Tibial nerve (tissue), 4 donors: ENCODE measurements around the gene CCR5AS.

Source experiments
- DNase-seq, 2 donors: peaks; one replicate each; pipeline ENCODE4 v3.0.0-alpha.2; 2019; ENCODE audit warnings: low spot score in 2 of 2
- H3K27ac ChIP-seq, 4 donors: fragments of 200-600 bp; sonication (generic) in 3 of 4; one replicate each; pipeline ENCODE4 v1.5.1; 2017 to 2019; ENCODE audit warnings: mild to moderate bottlenecking in 1 of 4
- H3K27me3 ChIP-seq, 2 donors: fragments of 200-600 bp; sonication (generic) in 1 of 2; one replicate each; pipeline versions ENCODE4 v1.5.1 to v1.6.0; 2017 to 2019
- H3K36me3 ChIP-seq, 3 donors: fragments of 200-600 bp; sonication (generic); one replicate each; pipeline ENCODE4 v1.5.1; 2018 to 2019
- H3K4me1 ChIP-seq, 4 donors: fragments of 200-600 bp; sonication (generic) in 3 of 4; one replicate each; pipeline ENCODE4 v1.5.1; 2017 to 2019
- H3K4me3 ChIP-seq, 4 donors: fragments of 200-600 bp; sonication (generic) in 3 of 4; one replicate each; pipeline ENCODE4 v1.5.1; 2017 to 2019; ENCODE audit warnings: mild to moderate bottlenecking in 1 of 4, moderate library complexity in 1 of 4
- H3K9me3 ChIP-seq, 4 donors: fragments of 200-600 bp; sonication (generic) in 3 of 4; one replicate each; pipeline ENCODE4 v1.5.1; 2017 to 2019
- CTCF ChIP-seq, 5 experiments: fragments of 200-600 bp in 3 of 5; fragments of 450-650 bp in 2 of 5; sonication (generic) in 3 of 5; IDR thresholded peaks; one replicate each; pipeline ENCODE4 v1.5.1; 2016 to 2019; ENCODE audit warnings: antibody characterized with exemption in 5 of 5, mild to moderate bottlenecking in 3 of 5, moderate library complexity in 2 of 5
- EP300 ChIP-seq, 2 donors: sonication (generic); formaldehyde crosslinking; IDR thresholded peaks; one replicate each; pipeline ENCODE4 v1.6.1; 2017; ENCODE audit warnings: antibody characterized with exemption in 2 of 2, mild to moderate bottlenecking in 1 of 2
- POLR2A ChIP-seq, 2 donors: fragments of 450-650 bp; IDR thresholded peaks; one replicate each; pipeline ENCODE4 v1.6.1; 2017; ENCODE audit warnings: antibody characterized with exemption in 2 of 2, mild to moderate bottlenecking in 2 of 2, moderate library complexity in 2 of 2
- WGBS, 2 donors: methylation state at CpG; one replicate each; pipeline ENCODE4 v1.1.5; 2018; 5-methylcytosine and 5-hydroxymethylcytosine counted together

Gene CCR5AS

GRCh38 chr3:46419816-46420215, 12.9 kb upstream of the CCR5AS start:
- WGBS, 2 donors = 98 to 100% methylated on average over 4 of the region's 4 CpGs
- peaks cover 0 to 5% (median 0%) of the 10 kb centered on the region in 4 donors for H3K4me1 ChIP-seq
- no peak for DNase-seq
- no peak overlapping the region for H3K27ac ChIP-seq
- H3K4me3 ChIP-seq = no peak overlapping the region
- H3K27me3 ChIP-seq = no peaks in the 10 kb centered on the region
- no peaks in the 10 kb centered on the region for H3K36me3 ChIP-seq
- no peaks in the 10 kb centered on the region for H3K9me3 ChIP-seq
- TF ChIP-seq CTCF (IDR thresholded peaks at IDR 0.05) (no peak), POLR2A (IDR thresholded peaks at IDR 0.05) (no peak), EP300 (IDR thresholded peaks at IDR 0.05) (no peak)

DNA sequence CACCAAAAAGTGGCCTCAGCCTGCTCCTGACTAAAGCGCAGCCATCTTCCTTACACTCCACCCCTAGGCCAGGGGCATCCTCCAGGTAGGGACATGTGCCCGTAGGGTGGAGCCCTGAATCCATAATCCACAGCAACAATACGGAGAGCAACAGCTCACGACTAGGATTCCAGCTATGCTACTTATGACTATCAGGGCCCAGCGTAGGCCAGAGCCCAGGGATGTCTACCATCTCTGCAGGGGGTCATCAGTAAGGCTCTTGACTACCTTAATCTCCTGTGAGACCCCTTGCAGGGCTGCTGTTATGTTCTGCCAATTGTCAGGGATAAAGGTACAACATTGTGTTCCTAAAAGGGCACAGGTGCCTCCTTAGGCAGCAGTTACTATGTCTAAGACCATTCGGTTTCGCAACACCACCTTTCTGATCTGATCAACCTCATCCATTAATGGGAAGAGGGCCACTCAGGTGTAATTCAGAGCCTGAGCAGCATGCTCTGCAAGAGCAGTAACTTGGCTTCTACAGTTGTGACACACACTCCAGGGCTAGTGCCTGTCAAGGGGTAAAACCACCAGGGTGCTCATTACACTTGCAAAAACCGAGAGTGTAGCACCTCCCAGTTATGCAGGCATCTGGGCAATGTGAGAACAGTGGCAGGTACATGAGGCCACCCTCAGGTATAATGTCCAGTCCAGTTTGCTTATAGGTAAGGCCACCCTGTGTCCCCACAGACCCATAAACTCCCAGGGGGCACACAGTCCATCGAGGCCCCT, 11.2 kb upstream of the CCR5AS start:
- H3K36me3 ChIP-seq = no peaks in the 10 kb centered on the region

GRCh38 chr3:46416811-46417510, 10.1 kb upstream of the CCR5AS start:
- WGBS, 2 donors = 83% methylated on average over 7 of the region's 7 CpGs
- DNase-seq = no peak
- no peak overlapping the region for H3K27ac ChIP-seq
- H3K27me3 ChIP-seq = no peaks in the 10 kb centered on the region
- H3K4me3 ChIP-seq = no peak overlapping the region
- no peak for TF ChIP-seq CTCF (IDR thresholded peaks at IDR 0.05)
- TF ChIP-seq EP300 (IDR thresholded peaks at IDR 0.05) = no peak
- TF ChIP-seq POLR2A (IDR thresholded peaks at IDR 0.05) = no peak
- H3K4me1 ChIP-seq = peaks cover 0 to 5% (median 0%) of the 10 kb centered on the region in 4 donors
- no peaks in the 10 kb centered on the region for H3K36me3 ChIP-seq
- no peaks in the 10 kb centered on the region for H3K9me3 ChIP-seq

More for the DNA sequence above, 11.2 kb upstream of the CCR5AS start:
- Histone ChIP-seq H3K9me3 (no peaks in the 10 kb centered on the region), H3K4me1 (peaks cover 0 to 5% (median 0%) of the 10 kb centered on the region in 4 donors), H3K4me3 (no peak overlapping the region), H3K27me3 (no peaks in the 10 kb centered on the region), H3K27ac (no peak overlapping the region)
- no peak for TF ChIP-seq EP300 (IDR thresholded peaks at IDR 0.05)
- TF ChIP-seq POLR2A (IDR thresholded peaks at IDR 0.05) = no peak
- TF ChIP-seq CTCF (IDR thresholded peaks at IDR 0.05) = no peak
- WGBS, 2 donors = 78 to 90% methylated on average over 8 to 9 of the region's 9 CpGs
- no peak for DNase-seq

DNA sequence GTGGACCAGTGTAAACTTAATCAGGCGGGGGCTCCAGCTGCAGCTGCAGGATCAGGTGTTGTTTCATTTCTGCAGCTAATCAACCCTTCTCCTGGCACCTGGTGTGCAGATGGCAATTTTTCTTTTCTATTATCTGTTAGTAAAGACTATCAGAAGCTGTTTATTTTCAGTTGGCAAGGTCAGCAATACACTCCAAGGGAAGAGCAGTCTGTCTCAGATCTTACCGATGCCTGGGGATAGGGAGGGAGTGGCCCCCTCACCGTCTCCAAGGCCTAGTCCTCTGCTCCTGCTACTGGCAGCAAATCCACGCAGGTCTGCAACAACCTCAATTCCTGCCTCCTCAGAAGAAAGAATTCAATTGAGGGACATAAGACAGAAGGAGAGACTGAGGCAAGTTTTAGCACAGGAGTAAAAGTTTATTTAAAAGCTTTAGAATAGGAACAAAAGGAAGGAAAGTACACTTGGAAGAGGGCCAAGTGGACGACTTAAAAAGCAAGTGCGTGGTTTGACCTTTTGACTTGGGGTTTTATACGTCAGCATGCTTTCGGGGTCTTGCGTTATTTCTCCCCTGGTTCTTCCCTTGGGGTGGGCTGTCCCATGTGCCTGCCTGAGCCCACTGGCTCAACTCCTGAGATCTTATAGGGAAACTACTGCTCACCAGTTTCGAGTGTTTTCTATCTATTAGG, 9.4 kb upstream of the CCR5AS start:
- no peak for TF ChIP-seq EP300 (IDR thresholded peaks at IDR 0.05)
- no peak for TF ChIP-seq POLR2A (IDR thresholded peaks at IDR 0.05)
- no peak for TF ChIP-seq CTCF (IDR thresholded peaks at IDR 0.05)
- no peaks in the 10 kb centered on the region for H3K36me3 ChIP-seq
- 34 to 36% methylated on average over 10 of the region's 10 CpGs for WGBS, 2 donors
- H3K9me3 ChIP-seq = no peaks in the 10 kb centered on the region
- no peak overlapping the region for H3K4me3 ChIP-seq
- DNase-seq = no peak
- H3K27me3 ChIP-seq = no peaks in the 10 kb centered on the region
- H3K27ac ChIP-seq = no peak overlapping the region
- peaks cover 0 to 5% (median 0%) of the 10 kb centered on the region in 4 donors for H3K4me1 ChIP-seq
